ENCODE results near the gene SAXO1.
"Not testable (repeated sequence)": the region's sequence is repeated elsewhere in the genome, so short reads cannot be mapped to it uniquely, and the experiment has no call there.

The SAXO1 gene

DNA sequence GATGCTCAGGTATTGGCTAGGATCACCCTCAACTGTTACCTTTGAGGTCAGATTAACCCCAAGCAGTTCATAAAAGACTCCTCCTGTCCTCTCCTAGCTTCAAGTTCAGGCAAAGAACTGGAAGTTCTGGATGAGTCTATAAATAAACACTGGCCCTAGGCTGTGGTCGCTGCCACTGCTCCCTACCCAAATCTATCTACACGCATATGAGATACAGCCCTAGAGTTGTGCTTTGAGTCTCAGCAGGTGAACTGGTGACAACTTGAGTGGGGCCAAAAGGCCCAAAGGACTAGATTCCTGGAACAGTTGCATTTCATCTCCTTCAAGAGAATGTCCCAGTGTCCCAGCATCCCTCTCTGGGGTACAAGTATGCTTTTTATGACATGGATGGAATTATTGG, 62.6 kb downstream of the SAXO1 start:
- DNase-seq (ENCODE audit: low spot score) = no peak

DNA sequence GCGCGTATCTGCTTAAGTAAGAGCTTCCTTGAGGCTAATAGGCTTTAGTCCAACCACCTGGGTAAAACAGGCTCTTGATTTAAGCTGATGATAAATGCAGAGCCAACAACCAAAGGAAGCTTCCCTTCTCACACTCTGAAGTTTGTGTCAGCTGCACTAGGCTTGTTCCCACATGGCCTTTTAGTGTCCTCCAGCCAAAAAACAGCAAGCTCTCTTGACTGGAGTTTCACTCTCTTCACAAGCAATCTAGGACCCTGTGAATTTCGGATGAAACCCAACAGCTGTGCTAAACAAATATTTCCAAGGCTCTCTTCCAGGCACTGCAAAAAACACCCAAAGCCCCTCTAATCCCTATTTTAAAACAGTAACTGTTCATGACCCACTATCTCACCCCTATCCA, 63.9 kb downstream of the SAXO1 start:
- no peak for DNase-seq (ENCODE audit: low spot score)

DNA sequence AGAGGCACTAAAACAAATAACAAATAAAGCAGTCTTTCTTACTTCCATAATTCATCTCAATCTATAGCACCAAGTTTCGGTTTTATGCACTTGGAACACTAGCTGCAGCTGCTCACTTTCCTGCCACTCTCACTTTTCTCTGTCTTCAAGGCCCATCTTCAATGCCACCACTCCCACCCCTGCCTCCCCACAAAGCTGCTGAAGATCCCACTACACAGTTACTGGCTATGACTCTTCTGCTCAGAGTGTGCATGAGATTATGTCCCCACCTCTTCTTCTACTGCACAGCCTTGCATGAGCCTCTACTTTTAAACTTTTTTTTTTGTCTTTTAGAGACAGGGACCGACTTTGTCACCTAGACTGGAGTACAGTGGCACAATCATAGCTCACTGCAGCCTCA, 77.4 kb downstream of the SAXO1 start:
- DNase-seq (ENCODE audit: low spot score) = no peak

DNA sequence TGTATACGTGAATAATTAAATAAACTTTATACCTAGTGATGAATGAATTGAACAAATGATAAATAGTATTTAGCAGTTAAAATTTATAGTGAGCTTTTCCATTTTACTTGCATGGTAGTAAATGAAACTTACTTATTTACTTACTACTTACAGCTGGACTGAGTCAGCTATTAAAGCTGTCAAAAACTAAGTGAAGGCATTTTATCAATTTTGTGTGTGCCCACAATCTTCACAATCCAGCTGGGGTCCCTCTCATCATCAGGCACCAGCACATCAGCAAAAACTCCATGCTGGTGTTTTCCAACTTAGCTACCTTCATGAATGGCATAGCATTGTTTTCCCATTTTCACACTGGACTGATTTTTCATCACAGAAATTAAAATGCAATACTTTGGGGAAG, 81.1 kb downstream of the SAXO1 start:
- DNase-seq (ENCODE audit: low spot score) = no peak

DNA sequence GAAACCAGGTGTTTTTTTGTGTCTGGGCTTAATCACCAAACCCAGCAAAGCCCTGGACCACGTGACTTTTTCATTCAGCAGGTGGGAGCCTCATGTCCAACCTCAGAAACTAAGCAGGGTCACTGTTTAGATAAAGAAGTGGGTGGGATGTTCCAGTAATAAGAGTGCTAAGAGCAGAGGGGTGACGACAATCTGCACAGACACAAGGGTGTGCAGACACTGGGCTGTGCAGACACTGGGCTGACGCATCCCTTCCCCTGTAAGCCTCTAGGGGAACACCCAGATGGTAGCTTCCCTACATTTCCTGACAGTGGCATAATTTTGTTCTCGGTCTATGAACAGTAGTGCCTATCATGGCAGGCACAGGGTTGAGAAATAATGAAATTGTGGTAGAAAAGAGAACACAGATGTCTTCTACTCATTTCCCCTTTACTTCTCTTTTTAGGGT, 85.1 kb downstream of the SAXO1 start:
- no peak for DNase-seq (ENCODE audit: low spot score)

DNA sequence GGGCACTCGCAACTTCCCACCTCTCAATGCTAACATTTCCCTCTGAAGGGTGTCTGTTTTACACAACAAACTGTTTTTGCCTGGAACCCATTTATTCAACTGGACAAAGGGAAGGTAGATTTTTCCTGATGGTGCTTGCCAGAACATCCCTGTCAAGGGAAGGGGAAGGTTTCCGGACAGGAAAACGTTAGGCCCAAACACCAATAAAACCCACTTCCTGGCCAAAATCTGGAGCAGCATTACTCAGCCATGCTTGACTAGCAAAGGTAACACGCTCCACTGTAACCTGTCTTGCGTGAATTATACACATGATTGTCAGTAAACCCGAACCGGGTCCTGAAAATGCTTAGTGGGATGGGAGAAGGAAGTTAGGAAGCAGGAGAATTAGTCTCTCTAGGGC, 90.2 kb downstream of the SAXO1 start:
- DNase-seq (ENCODE audit: low spot score) = no peak

DNA sequence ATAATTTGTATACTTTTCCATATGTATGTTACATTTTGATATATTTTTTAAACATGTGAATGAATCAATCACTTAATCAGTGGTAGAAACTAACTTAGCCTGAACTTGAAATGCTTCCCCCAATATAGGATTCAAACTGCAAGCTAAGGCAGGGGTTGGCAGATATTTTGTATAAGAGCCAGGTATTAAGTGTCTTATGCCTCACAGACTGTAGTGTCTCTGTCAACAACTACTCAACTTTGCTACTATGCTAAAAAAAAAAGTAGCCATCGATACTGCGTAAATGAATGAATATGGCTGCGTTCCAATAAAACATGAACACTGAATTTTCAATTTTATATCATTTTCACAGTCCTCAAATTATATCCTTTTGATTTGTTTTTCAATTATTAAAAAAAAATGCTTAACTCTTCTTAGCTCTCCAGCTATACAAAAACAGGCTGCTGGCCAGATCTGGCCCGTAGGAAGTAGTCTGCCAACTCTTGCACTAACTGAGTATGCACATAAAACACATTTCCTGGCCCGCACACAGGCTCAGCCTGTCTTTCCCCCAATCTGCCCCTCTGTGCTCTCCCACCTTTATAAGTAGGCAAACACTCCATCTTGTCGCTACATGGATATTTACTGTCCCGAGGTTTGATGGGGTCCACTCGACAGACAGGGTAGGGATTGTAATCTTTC, 91.8 kb downstream of the SAXO1 start:
- no peak for DNase-seq (ENCODE audit: low spot score)

DNA sequence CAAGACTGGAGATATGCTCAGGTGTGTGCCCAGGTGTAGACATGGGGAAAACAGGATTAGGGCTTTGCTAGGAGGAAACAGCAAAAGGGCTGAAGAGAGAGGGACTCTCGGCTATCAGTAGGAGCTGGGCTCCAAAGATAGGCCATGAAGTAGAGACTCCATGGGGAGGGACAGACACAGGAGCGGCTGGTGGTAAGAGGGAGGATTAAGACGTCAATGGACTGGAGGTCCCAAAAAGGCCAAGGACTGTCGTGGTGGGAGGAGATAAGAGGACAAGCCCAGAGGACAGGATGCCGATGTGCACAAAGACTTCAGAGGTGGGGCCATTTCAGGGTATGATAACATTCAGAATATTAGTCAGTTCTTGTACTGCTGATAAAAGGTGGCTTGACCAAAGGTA, 93.1 kb downstream of the SAXO1 start:
- no peak for DNase-seq (ENCODE audit: low spot score)

DNA sequence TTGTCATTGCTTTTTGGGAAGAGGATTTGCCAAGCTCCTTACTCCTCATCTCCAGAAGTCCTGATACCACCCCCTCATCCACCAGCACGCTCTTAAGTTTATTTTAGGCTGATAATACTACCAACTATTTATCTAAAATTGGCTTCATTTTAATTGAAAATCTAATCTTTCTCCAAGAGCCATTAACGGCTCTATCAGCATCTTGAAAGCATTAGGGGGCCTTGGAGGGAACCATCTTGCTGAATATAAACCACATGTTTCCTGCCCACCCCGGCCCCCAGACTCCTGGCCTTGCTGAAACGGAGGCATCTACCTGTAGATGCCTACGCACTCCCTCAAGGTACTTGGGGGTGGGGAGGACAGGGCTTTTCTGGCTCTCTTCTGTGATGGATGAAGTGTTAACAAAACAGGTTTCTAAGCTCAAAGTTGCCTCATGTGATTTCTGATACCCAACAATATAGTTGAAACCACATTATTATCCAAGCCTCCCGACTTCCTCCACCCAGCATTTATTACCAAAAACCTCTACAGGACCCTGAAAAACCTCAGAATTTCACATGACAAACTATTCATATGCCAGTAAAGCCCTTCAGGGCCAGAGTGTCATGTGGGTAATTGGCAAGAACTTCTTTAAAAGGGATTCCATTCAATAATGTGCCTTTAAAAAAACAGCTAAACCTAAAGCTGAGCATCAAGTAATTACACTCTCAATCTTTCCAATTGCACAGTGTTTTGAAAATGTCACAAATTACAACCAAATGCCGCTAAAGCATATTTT, 96.7 kb downstream of the SAXO1 start:
- DNase-seq (ENCODE audit: low spot score) = no peak

DNA sequence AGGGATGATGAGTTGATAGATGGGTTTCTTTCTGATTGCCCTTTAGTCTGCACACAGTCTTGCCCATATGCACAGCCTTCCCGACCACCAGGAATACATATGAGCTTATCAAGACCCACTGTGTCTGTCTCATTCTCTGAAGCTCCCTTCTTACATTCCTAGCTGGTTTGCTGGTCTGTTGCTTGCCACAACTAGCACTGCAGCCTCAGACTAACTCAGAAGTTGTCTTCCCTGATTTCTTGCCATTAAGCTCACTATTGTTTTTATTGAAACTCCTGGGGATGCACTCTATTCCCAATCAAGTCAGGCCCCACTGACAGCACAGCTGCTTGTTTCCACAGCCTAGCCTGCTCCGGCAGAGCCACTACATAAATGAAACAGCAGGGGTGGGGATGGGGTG, 97.5 kb downstream of the SAXO1 start:
- no peak for DNase-seq (ENCODE audit: low spot score)

DNA sequence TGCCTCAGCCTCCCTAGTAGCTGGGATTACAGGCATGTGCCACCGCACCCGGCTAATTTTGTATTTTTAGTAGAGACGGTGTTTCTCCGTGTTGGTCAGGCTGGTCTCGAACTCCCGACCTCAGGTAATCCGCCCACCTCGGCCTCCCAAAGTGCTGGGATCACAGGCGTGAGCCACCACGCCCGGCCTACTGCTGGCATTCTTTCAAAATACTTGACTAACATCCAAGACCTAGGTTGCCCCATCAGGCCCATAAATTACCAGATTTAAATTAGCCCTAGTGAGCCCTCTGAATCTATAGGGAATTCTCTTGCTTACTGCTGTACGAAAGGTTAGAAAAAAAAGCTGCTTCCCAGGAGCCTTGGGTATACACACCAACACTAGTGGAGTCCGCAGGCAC, 102.4 kb downstream of the SAXO1 start:
- DNase-seq (ENCODE audit: low spot score) = not testable (repeated sequence)

DNA sequence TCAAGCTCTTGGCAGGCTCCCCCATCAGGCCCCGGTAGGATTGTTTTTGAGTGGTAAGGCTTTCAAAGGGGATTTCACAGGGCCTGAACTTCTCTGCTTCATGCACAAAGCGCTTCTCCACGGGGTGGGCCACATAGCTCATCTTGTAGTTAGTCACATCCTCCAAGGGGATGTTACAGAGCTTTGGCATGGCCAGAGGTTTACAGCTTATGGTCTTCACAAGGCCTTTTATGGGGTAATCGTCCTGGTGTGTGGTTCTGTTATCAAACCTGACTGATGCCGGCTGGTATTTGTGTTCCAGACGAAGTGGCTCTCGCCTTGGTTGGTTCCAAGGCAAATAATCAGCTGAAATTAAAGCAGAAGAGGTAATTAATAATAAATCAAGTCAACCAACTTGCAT, 104.3 kb downstream of the SAXO1 start:
- DNase-seq (ENCODE audit: low spot score) = no peak

DNA sequence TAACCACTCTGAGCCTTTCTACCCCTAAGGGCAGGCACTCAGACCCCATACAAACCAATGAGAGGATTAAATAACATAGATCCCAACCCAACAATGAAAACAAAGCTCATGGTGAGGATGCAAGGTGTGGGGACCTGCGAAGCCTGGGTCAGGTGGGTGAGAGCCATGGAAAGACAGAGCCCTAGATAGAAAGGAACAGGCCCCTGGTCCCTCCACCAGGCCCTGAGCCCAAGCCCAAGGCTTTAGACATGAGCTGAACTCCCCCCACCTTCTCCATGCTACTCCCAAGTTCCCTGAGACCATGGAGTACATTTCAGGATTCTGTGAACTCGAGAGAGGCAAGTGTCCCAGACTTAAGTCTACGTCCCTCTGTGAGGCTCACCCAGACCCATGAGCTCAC, 106.5 kb downstream of the SAXO1 start:
- DNase-seq (ENCODE audit: low spot score) = no peak

DNA sequence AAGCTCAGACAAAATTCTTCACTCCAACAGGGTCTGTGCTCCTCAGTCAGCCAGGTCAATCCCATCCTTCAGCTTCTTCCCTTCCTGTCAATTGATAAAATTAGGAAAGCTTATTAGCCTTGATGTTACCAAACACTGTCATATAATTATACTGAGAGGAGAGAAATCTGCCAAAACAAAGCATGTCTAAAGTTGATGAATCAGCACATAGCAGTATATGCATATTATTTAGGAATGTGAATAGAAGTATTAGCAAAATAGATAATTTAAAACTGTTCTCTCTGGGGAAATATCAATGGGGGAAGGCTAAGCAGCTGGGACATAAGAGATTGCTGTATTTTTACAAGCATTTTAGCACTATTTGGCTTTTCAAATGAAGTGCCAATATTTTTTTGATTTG, 107.1 kb downstream of the SAXO1 start:
- no peak for DNase-seq (ENCODE audit: low spot score)

DNA sequence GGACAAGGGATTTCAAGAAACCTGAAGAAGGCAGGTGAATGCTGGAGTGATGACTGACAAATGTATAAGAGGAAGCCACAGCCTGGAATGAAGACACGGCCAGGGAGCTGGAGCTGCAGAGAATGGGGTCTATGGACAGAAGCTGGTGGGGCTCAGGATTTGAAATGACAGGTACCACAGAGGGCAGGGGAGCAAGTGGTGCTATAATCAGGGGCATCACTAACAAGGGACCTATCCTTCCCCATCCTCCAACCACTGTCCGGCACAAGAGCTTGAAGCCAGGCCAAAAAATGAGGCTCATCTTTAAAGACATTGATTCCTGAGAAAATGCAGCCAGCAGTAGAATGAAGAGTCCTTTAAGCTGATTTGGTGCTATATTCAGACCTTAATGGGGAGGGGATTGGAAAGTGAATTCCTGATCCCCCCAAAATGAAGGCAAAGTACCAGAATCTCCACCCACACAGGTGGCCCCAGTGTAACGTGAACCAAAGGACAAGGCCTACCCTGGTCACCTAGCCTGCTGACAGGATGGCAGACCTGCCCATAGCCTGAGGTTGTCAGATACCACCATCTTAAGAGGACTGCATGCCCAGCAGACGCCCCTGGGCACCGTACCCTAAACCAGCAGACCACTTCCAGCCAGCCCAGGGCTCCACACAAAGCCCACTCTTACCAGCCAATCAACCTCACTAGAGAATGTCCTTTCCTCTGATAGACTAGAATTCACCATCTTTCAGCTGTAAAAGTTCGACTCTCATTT, 109.2 kb downstream of the SAXO1 start:
- no peak for DNase-seq (ENCODE audit: low spot score)

DNA sequence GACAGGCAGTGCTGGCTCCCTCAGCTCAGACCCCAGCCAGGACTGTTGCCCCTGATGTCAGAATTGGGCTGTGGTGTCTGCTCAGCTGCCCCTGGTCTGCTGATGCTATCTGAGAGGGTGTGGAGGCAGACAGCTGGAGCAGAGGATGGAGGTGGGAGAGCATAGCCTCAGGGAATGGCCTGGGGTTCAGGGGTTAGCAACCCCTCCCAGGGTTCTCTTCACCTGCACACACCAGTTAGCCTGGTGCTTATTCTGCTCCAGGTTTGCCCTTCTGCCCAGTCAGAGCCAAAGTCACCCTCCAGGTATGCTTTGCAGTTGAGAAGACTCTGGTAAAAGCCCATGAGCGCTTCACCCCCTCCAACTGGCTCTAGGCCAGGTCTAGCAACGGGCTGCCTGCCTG, 109.8 kb downstream of the SAXO1 start:
- DNase-seq (ENCODE audit: low spot score) = no peak

DNA sequence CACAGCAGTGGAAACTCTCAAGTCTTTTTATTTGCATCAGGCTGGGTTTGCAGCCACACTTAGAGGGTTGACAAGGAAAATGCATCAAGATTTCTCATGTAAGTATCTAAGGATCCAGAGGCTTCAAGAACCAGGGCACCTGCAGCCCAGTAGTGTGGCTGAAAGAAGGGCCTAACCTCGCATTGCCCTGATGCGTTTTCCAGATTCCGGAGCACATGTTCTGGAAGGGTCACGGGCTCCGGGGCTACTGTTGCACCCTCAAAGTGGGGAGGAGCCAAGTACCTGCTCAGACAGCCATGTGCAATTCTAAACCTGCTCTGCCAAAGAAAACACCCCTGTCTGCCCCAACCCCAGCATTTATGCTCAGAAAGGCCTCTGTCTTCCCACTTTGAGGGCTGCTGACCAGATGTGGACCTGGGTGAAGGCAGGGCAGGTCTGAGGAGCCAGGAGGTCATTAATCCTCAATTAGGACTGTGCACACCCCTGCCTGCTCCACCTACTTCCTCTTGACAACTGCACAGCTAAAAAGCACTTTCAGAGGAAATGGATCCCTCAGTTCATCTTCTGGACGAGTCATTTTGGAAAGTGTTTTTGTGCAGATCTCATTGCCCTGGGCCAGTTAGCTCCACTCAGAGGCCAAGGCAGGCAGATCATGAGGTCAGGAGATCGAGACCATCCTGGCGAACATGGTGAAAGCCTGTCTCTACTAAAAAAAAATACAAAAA, 110.7 kb downstream of the SAXO1 start:
- no peak for DNase-seq (ENCODE audit: low spot score)

DNA sequence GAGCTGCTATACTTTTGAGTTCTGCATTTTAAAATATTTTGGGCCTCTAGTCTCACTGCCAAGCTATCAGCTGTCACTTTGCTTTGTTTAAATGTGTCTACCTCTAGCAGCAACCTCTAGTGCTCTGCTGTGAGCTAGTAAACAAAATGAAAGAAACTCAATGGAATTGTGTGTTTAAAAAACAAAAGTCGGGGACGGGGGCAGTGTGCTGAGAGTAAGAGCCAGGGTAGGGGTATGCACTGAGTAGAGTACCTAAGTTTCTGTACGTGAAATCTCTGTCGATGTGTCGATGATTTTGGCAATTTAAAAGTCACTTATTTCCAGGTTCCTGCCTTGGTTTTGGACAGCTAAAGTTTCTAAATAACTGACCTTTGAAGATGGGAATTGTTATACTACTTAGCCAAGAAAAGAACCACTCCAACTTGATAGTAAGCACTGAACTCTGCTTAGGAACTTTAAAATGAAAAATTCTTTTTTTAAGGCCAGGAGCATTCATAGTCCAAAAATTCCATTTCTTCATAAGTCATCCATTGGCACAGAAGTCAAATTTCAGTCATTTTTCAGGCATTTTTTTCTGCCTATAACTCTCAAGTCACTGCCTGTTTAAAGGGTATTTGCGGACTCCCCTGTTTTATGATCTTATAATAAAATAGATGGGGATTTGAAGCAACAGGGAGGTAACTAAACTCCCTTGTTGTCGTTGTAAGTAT, 111.5 kb downstream of the SAXO1 start:
- DNase-seq (ENCODE audit: low spot score) = no peak

DNA sequence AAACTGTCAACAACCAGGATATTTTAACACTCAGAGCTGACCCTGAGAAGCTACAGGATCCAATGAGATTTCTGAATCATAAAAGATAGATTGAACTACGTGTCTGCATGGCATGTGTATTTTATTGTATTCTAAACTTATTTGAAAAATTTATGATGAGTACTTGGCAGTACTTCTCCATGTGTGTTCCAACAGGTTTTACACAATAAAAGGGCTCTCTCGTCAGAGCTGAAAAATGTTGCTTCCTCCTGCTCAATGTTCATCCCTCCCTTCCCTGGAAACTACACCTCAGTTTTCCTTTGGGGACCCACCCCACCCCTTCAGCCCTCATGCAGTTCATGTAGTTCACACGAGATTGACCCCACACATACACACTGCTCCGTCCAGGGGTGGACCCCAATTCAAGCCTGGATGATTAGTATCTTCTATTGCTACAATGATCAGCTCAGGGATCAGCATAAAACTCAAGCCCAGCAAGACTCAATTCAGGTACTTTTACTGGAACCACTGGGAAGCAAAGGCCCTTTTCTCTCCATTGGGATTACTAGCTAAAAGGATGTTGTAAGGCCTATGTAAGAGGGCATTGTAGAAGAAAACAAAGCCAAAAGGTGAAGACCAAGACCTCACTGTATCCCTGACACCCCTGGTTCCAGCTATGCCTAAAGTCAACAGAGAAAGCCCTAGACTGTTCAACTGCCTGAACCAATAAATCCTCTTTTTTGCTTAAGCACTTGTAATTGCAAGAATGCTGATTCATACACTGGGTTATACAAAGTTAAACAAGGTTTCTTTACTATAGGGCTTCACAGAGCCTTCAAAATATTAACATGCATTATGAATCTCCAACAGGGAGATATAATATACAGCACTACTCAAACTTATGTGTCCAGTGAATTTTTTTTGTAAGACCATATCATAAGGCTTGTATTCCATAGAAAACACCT, 112.6 kb downstream of the SAXO1 start:
- no peak for DNase-seq (ENCODE audit: low spot score)

DNA sequence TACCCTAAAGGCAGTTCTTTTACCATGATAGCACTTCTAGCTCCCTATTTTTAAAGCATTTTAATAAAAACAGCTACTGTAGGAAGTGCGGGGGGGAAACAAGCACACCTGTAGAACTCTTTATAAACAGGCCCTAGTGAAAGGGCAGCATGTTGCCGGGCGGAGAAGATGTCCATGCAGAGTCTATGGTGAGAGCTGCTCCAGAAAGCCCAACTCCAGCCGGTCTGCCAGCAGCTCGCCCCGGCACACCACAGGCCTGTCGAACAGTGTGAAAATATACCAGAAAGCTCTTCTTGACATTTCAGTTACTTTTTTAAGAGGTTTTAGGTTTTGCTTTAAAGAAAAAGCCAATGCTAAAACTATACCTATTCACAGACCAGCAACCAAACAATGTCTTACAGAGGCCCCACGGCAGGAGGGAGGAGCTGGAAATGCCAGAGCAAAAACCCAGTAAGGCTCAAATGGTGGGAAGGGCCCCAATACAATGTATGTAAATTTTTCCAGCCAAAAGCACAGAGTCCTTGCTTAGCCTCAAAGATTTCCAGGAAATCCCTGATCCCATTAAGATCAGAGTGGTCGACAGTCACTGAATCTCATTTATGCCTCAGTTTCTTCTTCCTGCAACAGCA, 121.2 kb downstream of the SAXO1 start:
- no peak for DNase-seq (ENCODE audit: low spot score)

Measured in hematopoietic multipotent progenitor cell treated with erythropoietin and hydrocortisone succinate and interleukin-3 and kit ligand, for 15 days (in vitro differentiated cells).